ENCODE data around the gene SFXN5.

SFXN5 gene

DNA sequence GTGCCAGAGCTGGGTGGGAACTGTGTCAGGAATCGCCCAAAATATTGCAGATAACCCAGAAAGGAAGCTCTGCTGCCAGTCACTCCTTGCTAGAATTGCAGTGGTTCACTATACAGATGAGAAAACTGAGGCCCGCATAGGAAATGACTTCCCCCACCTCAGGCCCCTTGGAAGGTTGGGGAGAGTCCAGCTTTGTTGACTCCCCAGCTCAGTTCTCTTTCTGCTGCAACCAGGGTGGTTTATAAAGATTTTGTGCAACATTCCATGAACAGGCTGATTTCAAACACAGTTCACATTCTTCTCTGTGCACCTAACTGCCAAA is 173.0 kb downstream of the SFXN5 start:
- DNase-seq (ENCODE audit: low read depth in 3 of 3): no peak

DNA sequence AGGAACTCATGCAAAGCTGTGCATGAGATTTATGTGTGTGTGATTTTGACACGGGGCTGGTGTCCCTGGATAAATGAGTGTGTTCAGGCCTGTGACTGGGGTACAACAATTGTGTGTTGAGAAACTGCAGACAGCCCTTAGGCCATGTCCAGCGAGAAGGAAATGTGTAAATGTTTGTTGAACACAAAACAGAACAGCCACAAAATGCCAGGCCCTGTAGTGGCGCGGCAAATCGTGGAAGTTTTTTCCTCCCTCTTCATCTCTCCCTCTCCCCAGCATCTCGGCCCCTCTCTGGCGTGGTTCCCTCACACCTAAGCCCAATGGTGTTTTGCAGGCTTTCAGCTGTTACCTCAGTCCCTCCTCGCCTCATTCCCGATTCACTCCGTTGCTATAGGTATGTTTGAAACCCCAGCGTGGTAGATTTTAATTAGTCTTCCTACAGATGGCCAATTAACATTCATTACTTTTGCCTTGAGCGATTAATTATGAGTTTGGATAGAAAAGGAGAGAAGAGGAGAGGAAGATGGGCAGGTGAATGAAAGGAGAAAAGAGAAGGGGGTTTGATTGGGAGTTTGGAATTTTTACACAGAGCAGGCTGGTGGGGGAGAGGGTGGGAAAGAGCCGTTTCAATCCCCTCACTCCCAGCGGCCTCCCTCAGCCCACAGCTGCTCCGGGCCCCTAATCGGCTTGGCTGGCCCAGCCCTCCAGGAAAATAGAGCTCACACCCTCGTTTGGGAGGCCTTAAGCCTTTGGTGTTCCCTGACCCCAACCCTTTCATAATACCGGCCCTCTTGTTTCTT is 173.5 kb downstream of the SFXN5 start:
- no peak for DNase-seq (ENCODE audit: low read depth in 3 of 3)

GRCh38 chr2:72896446-72896845 is 175.1 kb downstream of the SFXN5 start:
- no peak for DNase-seq (ENCODE audit: low read depth in 3 of 3)

DNA sequence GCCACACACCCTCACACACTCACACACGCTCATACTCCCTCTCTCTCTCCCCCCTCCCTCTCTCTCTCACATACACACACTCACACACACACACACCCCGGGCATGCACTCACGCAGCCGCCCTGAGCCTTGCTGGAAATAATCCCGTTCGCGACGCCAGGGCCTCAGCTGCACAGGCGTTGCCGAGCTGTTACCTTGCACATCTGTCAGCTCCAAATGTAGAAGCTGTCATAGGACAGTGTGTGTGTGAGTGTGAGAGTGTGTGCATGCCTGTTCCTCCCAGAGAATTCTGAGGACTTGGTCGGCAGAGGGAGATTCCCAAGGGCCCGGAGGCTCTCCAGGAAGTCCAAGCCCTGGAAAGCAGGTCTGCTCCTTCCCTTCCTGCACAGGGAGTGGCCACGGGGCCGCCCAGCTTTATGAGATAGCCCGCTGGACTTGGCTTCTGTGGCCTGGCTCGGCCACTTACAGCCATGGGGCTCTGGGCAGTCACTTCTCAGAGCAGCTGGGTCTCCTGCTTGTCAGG is 175.7 kb downstream of the SFXN5 start:
- no peak for DNase-seq (ENCODE audit: low read depth in 3 of 3)

GRCh38 chr2:72895154-72895553 is 176.4 kb downstream of the SFXN5 start:
- no peak for DNase-seq (ENCODE audit: low read depth in 3 of 3)

DNA sequence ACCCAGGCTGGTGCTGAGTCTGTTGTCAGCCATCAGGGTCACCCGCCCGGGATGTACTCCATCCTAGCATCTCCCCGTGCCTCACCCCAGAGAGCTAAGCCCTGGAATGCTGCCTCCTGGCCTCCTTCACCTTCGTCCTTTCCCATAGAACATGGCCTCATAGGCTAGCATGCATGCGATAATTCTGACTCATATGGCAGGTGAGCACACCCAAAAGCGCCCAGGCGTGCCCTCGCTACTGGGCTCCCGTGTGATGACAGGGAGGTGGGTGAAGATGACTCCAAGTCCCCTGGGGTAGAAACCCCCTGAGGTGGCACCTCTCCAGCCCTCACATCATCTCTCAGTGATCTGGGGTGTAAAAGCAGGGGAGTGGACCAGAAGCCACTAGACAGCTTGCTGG is 177.0 kb downstream of the SFXN5 start:
- DNase-seq (ENCODE audit: low read depth in 3 of 3): no peak

DNA sequence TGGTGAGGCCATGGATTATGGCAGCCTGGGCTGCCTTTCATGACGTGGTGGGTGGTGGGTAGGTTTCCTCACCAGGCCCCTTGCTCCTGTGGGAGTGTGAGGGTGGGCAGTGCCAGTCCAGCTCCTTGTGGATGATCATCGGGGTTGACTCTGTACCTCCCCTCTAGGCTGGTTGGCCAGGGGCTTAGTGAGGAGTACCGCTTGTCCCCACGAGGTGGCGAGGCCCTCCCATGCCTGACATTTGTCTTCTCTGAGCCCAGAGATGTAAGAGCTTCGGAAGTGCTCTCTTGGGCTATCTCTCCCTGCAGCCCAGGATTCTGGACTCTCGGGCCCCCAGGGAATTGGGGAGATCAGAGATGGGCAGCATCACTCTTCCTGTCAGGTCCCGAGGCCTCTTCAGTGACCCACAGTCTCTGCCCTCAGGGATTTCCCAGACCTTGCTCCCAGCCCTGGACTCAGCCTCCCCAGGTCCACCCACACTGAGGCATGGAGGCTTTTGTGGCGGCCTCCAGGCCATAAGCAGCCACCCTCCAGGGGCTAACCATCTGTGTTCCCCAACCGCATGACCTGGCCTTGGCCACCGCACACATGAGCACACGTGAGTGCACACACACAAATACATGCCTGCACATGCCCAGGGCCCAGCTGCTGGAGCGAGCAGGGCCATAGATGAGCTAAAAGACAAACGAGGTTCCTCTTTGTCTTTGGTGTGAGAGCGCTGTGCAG is 177.8 kb downstream of the SFXN5 start:
- DNase-seq (ENCODE audit: low read depth in 3 of 3): peak in 1 of 3 donors; percentile 23

DNA sequence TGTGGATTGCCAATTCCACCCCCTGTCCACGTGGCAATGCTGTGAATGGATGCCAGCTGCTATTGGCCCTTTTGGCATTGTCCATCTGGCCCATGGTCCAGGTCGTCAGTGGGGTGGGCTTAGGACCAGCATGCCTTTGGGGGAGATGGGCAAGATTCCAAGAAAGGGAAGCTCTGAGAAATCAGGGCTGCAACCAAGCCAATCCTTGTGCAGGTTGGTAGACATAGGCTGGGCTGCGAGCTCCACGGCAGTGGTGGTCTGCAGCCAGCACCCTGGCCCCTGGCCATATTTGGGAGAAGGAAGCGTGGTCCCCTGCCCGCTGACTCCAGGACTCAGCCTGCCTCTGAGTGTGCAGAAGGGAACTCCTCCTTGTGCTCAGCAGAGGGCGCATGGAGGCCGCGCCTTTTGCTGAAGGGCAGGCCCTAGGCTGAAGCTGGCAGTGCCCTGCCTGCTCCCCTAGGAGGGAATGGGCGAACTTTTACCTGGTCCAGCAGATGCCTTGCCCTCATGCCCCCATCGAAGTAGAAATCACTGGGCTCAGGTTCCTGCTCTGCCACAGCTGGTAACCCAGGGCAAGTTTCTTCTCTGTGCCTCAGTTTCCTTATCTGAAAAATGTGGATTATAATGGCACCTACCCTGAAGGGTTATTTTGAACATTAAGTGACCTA is 178.9 kb downstream of the SFXN5 start:
- DNase-seq (ENCODE audit: low read depth in 3 of 3): peak in 1 of 3 donors; percentile 43

Measured in stimulated activated CD4-positive, alpha-beta T cell treated with anti-CD3 and anti-CD28 coated beads, TNF-alpha, amount 100 ng/mL, for 48 hours (primary cell).